HepG2 (cell line): Measurements from ENCODE around the gene TBX15. TPM values are rescaled to one million over a fixed set of nuclear protein-coding genes. Genes with fewer than 3 reads are reported as not detected.

Experiments used
- ARID5B ChIP-seq: IDR thresholded peaks from 2 replicates; pipeline ENCODE4 v1.4.0; 2020; ENCODE audit warnings: mild to moderate bottlenecking, missing genetic modification reagents
- BORCS8-MEF2B ChIP-seq: sonication (generic); formaldehyde crosslinking; IDR thresholded peaks from 2 replicates; pipeline ENCODE4 v1.8.0; 2022; ENCODE audit warnings: mild to moderate bottlenecking, missing genetic modification reagents
- CREM ChIP-seq, 2 experiments: sonication (generic) in 1 of 2; formaldehyde crosslinking in 1 of 2; IDR thresholded peaks; 2 replicates each; pipeline versions ENCODE4 v1.4.0 to v1.6.1; 2016 to 2020; ENCODE audit warnings: antibody characterized with exemption in 1 of 2, mild to moderate bottlenecking in 1 of 2, missing genetic modification reagents in 1 of 2
- FOXA1 ChIP-seq, 2 experiments: fragments of 450-650 bp in 1 of 2; sonication (generic) in 1 of 2; formaldehyde crosslinking in 1 of 2; IDR thresholded peaks; 2 replicates each; pipeline versions ENCODE4 v1.4.0 to v1.6.1; 2016 to 2020; ENCODE audit warnings: missing genetic modification reagents in 1 of 2
- FOXO1 ChIP-seq: sonication (generic); formaldehyde crosslinking; IDR thresholded peaks from 2 replicates; pipeline ENCODE4 v1.4.0; 2020; ENCODE audit warnings: missing genetic modification reagents
- KDM1A ChIP-seq: IDR thresholded peaks from 2 replicates; pipeline ENCODE4 v1.6.1; 2016; ENCODE audit warnings: missing compliant biosample characterization
- NFATC3 ChIP-seq: sonication (generic); formaldehyde crosslinking; IDR thresholded peaks from 2 replicates; pipeline ENCODE4 v1.5.1; 2020; ENCODE audit warnings: mild to moderate bottlenecking, missing genetic modification reagents
- PBX3 ChIP-seq: sonication (generic); formaldehyde crosslinking; IDR thresholded peaks from 2 replicates; pipeline ENCODE4 v1.8.1; 2023; ENCODE audit warnings: missing genetic modification reagents, inconsistent platforms, borderline replicate concordance
- TRAFD1 ChIP-seq: sonication (generic); formaldehyde crosslinking; IDR thresholded peaks from 2 replicates; pipeline ENCODE4 v1.5.1; 2020; ENCODE audit warnings: missing genetic modification reagents, mild to moderate bottlenecking, borderline replicate concordance
- ZNF121 ChIP-seq: sonication (generic); formaldehyde crosslinking; IDR thresholded peaks from 2 replicates; pipeline ENCODE4 v1.5.0; 2020; ENCODE audit warnings: mild to moderate bottlenecking, missing genetic modification reagents
- ZNF614 ChIP-seq: IDR thresholded peaks from 2 replicates; pipeline ENCODE4 v1.6.1; 2018; ENCODE audit warnings: missing biosample characterization, missing genetic modification reagents, inconsistent platforms, borderline replicate concordance
- ZNF646 ChIP-seq: sonication (generic); formaldehyde crosslinking; IDR thresholded peaks from 2 replicates; pipeline ENCODE4 v1.9.0; 2021; ENCODE audit warnings: mild to moderate bottlenecking, missing genetic modification reagents
- polyA plus RNA-seq, 8 experiments: library from polyadenylated mRNA; depleted of rRNA in 3 of 8; stranded (reverse) in 7 of 8; unstranded in 1 of 8; fragments of >200 nt; fragmentation: Illumina TruSeq in 4 of 8; extraction: Trizol in 4 of 8; gene quantifications; 2 replicates each; pipeline versions ENCODE4 v1.2.1 to v1.2.3, GENCODE V29; 2011 to 2016; ENCODE audit warnings: low read depth in 4 of 8, missing spikeins in 1 of 8, mixed read lengths in 1 of 8; ENCODE audit not compliant: insufficient read depth in 1 of 8
- total RNA-seq, 5 experiments: library from RNA; depleted of rRNA; stranded (reverse); fragments of >200 nt; fragmentation: Illumina TruSeq; extraction: Trizol; gene quantifications; 2 replicates each; pipeline ENCODE4 v1.2.3, GENCODE V29; 2016; ENCODE audit warnings: low read depth in 1 of 5

The TBX15 gene
- total and polyA plus RNA-seq, 2 of the 13 experiments (the other 11 are each of a cell fraction or from before 2014, with no cell fraction given): 0.42 to 1.9 TPM

GRCh38 chr1:118963456-118964430 lies 24.4 kb downstream of the TBX15 start (continued):
- TF ChIP-seq PBX3 (CRISPR knock-in tag) (no peak), ZNF646 (CRISPR knock-in tag) (no peak), KDM1A (peak; percentile 78), FOXA1 (IDR thresholded peaks at IDR 0.05) (0 out of 2 replicates have a peak, but pooled peaks have one; percentile 21), FOXA1 (CRISPR knock-in tag; IDR thresholded peaks at IDR 0.05) (peak; percentile 94), ARID5B (CRISPR knock-in tag) (peak; percentile 98), BORCS8-MEF2B (no peak), CREM (IDR thresholded peaks at IDR 0.05) (peak; percentile 84), CREM (CRISPR knock-in tag; IDR thresholded peaks at IDR 0.05) (no peak), NFATC3 (CRISPR knock-in tag) (no peak), ZNF614 (CRISPR knock-in tag) (peak; percentile 83), ZNF121 (no peak), TRAFD1 (CRISPR knock-in tag) (no peak), FOXO1 (CRISPR knock-in tag) (peak; percentile 93)
